PC-9 (cell line): ENCODE results near the gene ADARB2. TPM values are rescaled to one million over a fixed set of nuclear protein-coding genes. Genes with fewer than 3 reads are reported as not detected.

ENCODE experiments used
- BruUV-seq: library from RNA; stranded (reverse); fragments of 400-500 nt; replicated peaks from 2 replicates; lab custom pipeline; 2021; lab: Mats Ljungman, UMichigan
- CTCF ChIA-PET: fragments of 300-600 bp; sonication (Branson Sonifier 250); formaldehyde crosslinking; loops from one replicate; lab custom pipeline; 2022; ENCODE audit warnings: antibody characterized with exemption; lab: Charles Lee
- POLR2A ChIA-PET: fragments of 300-600 bp; sonication (Branson Sonifier 250); formaldehyde crosslinking; loops from one replicate; lab custom pipeline; 2022; ENCODE audit warnings: antibody characterized with exemption; ENCODE audit not compliant: unreplicated experiment; lab: Charles Lee
- DNase-seq, 2 experiments: peaks; one replicate each; pipeline versions ENCODE4 v3.0.0 to v3.0.0-alpha.2; 2015 to 2022; ENCODE audit warnings: mixed read lengths in 1 of 2
- H2AFZ ChIP-seq: fragments of 200-600 bp; sonication (generic); 2 replicates; pipeline ENCODE4 v1.8.1; 2017; ENCODE audit warnings: antibody characterized with exemption
- H3F3A ChIP-seq: fragments of 200-600 bp; sonication (generic); 2 replicates; pipeline ENCODE4 v1.8.1; 2017; ENCODE audit warnings: antibody characterized with exemption, mild to moderate bottlenecking, low read depth; ENCODE audit not compliant: insufficient read depth
- H3K27ac ChIP-seq: fragments of 200-600 bp; sonication (generic); 2 replicates; pipeline ENCODE4 v1.6.1; 2016; ENCODE audit warnings: mixed run types
- H3K27me3 ChIP-seq: fragments of 200-600 bp; sonication (generic); 2 replicates; pipeline ENCODE4 v1.6.1; 2016; ENCODE audit warnings: low read depth, mixed run types; ENCODE audit not compliant: insufficient read depth
- H3K36me3 ChIP-seq: fragments of 200-600 bp; sonication (generic); 2 replicates; pipeline ENCODE4 v1.6.1; 2016; ENCODE audit warnings: low read depth, mixed run types
- H3K4me1 ChIP-seq: fragments of 200-600 bp; sonication (generic); replicated peaks from 2 replicates; pipeline ENCODE4 v1.6.1; 2016; ENCODE audit warnings: mixed run types; ENCODE audit not compliant: insufficient read depth
- H3K4me2 ChIP-seq: fragments of 200-600 bp; sonication (generic); 2 replicates; pipeline ENCODE4 v1.6.1; 2017; ENCODE audit warnings: mixed run types
- H3K4me3 ChIP-seq: fragments of 200-600 bp; sonication (generic); 2 replicates; pipeline ENCODE4 v1.6.1; 2016; ENCODE audit warnings: mixed run types
- H3K79me2 ChIP-seq: fragments of 200-600 bp; sonication (generic); 2 replicates; pipeline ENCODE4 v1.6.1; 2017; ENCODE audit warnings: low read depth, mixed run types
- H3K9me2 ChIP-seq: fragments of 200-600 bp; sonication (generic); 2 replicates; pipeline ENCODE4 v1.8.1; 2017; ENCODE audit warnings: mild to moderate bottlenecking; ENCODE audit not compliant: insufficient read depth
- H3K9me3 ChIP-seq: fragments of 200-600 bp; sonication (generic); 2 replicates; pipeline ENCODE4 v1.8.1; 2016; ENCODE audit warnings: low read depth; ENCODE audit not compliant: insufficient read depth
- H4K20me1 ChIP-seq: fragments of 200-600 bp; sonication (generic); 2 replicates; pipeline ENCODE4 v1.8.1; 2017; ENCODE audit not compliant: insufficient read depth
- CTCF ChIP-seq: fragments of 200-600 bp; sonication (generic); conservative IDR thresholded peaks from 2 replicates; pipeline ENCODE4 v1.6.1; 2017; ENCODE audit warnings: mixed run types, antibody characterized with exemption, mild to moderate bottlenecking, moderate library complexity
- EZH2 ChIP-seq: fragments of 200-600 bp; sonication (generic); IDR thresholded peaks from 2 replicates; pipeline ENCODE4 v1.8.0; 2017; ENCODE audit warnings: antibody characterized with exemption, low read depth
- intact Hi-C: fragments of 100-400 bp; cut with micrococcal nuclease; formaldehyde crosslinking; loops from one replicate; pipeline ENCODE4 v1.10.0; 2022; ENCODE audit not compliant: unreplicated experiment
- total RNA-seq: library from RNA; stranded (reverse); gene quantifications from 2 replicates; pipeline ENCODE4 v1.2.3, GENCODE V29; 2021

ADARB2 gene
- total RNA-seq, 1 experiment from 2014 or later = not detected

- BruUV-seq = no TSS peak
- Histone ChIP-seq H3K4me3 (no peak overlapping the region), H3K4me2 (no peak overlapping the region), H4K20me1 (no peaks in the 10 kb centered on the region), H2AFZ (no peak overlapping the region), H3K36me3 (no peaks in the 10 kb centered on the region), H3K4me1 (no peaks in the 10 kb centered on the region), H3K79me2 (no peaks in the 10 kb centered on the region), H3K9me3 (no peaks in the 10 kb centered on the region), H3K27me3 (peaks cover 72% of the 10 kb centered on the region), H3F3A (no peaks in the 10 kb centered on the region), H3K9me2 (no peaks in the 10 kb centered on the region), H3K27ac (no peak overlapping the region)
- POLR2A ChIA-PET = no interaction called here
- no peak for DNase-seq
- TF ChIP-seq CTCF (no peak), EZH2 (no peak)
- CTCF ChIA-PET = no interaction called here
- intact Hi-C loops = no loop called here
Observed at GRCh38 chr10:1605999-1606940, 131.1 kb downstream of the ADARB2 start.

GRCh38 chr10:1605121-1605520, 132.2 kb downstream of the ADARB2 start:
- Histone ChIP-seq H4K20me1 (no peaks in the 10 kb centered on the region), H3K36me3 (no peaks in the 10 kb centered on the region), H3K4me3 (no peak overlapping the region), H2AFZ (no peak overlapping the region), H3K4me1 (no peaks in the 10 kb centered on the region), H3K9me3 (no peaks in the 10 kb centered on the region), H3K27me3 (peaks cover 74% of the 10 kb centered on the region), H3K9me2 (no peaks in the 10 kb centered on the region), H3K4me2 (no peak overlapping the region), H3K27ac (no peak overlapping the region), H3K79me2 (no peaks in the 10 kb centered on the region), H3F3A (no peaks in the 10 kb centered on the region)
- no TSS peak for BruUV-seq
- intact Hi-C loops = no loop called here
- TF ChIP-seq CTCF = no peak
- no peak for TF ChIP-seq EZH2
- POLR2A ChIA-PET = no interaction called here
- CTCF ChIA-PET = no interaction called here
- DNase-seq = no peak

GRCh38 chr10:1604246-1604645, 133.1 kb downstream of the ADARB2 start:
- CTCF ChIA-PET = no interaction called here

More at GRCh38 chr10:1604246-1604645, 133.1 kb downstream of the ADARB2 start:
- H2AFZ ChIP-seq = no peak overlapping the region
- no peaks in the 10 kb centered on the region for H3F3A ChIP-seq
- no peak overlapping the region for H3K27ac ChIP-seq
- H3K27me3 ChIP-seq = peaks cover 73% of the 10 kb centered on the region
- H3K4me1 ChIP-seq = no peaks in the 10 kb centered on the region
- no peaks in the 10 kb centered on the region for H3K79me2 ChIP-seq
- no peaks in the 10 kb centered on the region for H4K20me1 ChIP-seq
- H3K4me3 ChIP-seq = no peak overlapping the region
- H3K9me3 ChIP-seq = no peaks in the 10 kb centered on the region
- H3K4me2 ChIP-seq = no peak overlapping the region
- no peaks in the 10 kb centered on the region for H3K9me2 ChIP-seq
- H3K36me3 ChIP-seq = no peaks in the 10 kb centered on the region
- intact Hi-C loops = no loop called here
- POLR2A ChIA-PET = no interaction called here
- no TSS peak for BruUV-seq
- TF ChIP-seq CTCF (no peak), EZH2 (no peak)
- DNase-seq = no peak
